HEK293 (cell line): ENCODE results near the gene DENND1A.

Source experiments
- CTCF ChIA-PET: fragments of 350-600 bp; formaldehyde crosslinking; extraction: SDS; loops from one replicate; lab custom pipeline; 2021; ENCODE audit warnings: antibody characterized with exemption; lab: Yijun Ruan, JAX
- POLR2A ChIA-PET: fragments of 300-600 bp; formaldehyde crosslinking; extraction: SDS; loops from one replicate; lab custom pipeline; 2020; ENCODE audit warnings: antibody characterized with exemption, inconsistent platforms; lab: Yijun Ruan, JAX
- H3K27ac ChIP-seq: fragments of 200-500 bp; sonication (Bioruptor generic); 2 replicates; pipeline ENCODE4 v1.5.1; 2014; ENCODE audit warnings: low read depth, low read length, control low read depth, inconsistent platforms; ENCODE audit errors: extremely low read depth
- H3K36me3 ChIP-seq, 2 experiments: fragments of 200-500 bp in 1 of 2; sonication (Bioruptor generic) in 1 of 2; 1 replicate in 1 of 2; 2 replicates in 1 of 2; pipeline ENCODE4 v1.5.1; 2014 to 2017; ENCODE audit warnings: inconsistent platforms in 2 of 2, low read length in 2 of 2; ENCODE audit not compliant: control insufficient read depth in 2 of 2, insufficient read depth in 1 of 2
- H3K4me1 ChIP-seq: fragments of 200-500 bp; sonication (Bioruptor generic); 2 replicates; pipeline ENCODE4 v1.5.1; 2014; ENCODE audit warnings: mild to moderate bottlenecking, low read length, inconsistent platforms; ENCODE audit not compliant: control insufficient read depth, insufficient read depth
- H3K4me3 ChIP-seq: 2 replicates; pipeline ENCODE4 v1.5.1; 2011; ENCODE audit warnings: low read depth, mild to moderate bottlenecking, control low read depth, low read length, moderate library complexity
- H3K9me3 ChIP-seq: fragments of 200-500 bp; sonication (Bioruptor generic); 2 replicates; pipeline ENCODE4 v1.5.1; 2014; ENCODE audit warnings: low read depth, low read length, inconsistent platforms; ENCODE audit not compliant: control insufficient read depth, insufficient read depth
- BCL11B ChIP-seq: fragments of 450-650 bp; formaldehyde crosslinking; IDR thresholded peaks from 2 replicates; pipeline ENCODE4 v1.5.1; 2016; ENCODE audit warnings: low read depth, missing biosample characterization, missing genetic modification characterization
- BCL6B ChIP-seq: fragments of 450-650 bp; formaldehyde crosslinking; IDR thresholded peaks from 2 replicates; pipeline ENCODE4 v1.5.1; 2017; ENCODE audit warnings: missing biosample characterization, missing genetic modification characterization
- HOXD13 ChIP-seq: sonication (generic); formaldehyde crosslinking; IDR thresholded peaks from 2 replicates; pipeline ENCODE4 v1.8.0; 2022; ENCODE audit warnings: missing genetic modification reagents, borderline replicate concordance
- KLF7 ChIP-seq: fragments of 450-650 bp; formaldehyde crosslinking; IDR thresholded peaks from 2 replicates; pipeline ENCODE4 v1.5.1; 2016; ENCODE audit warnings: missing biosample characterization, missing genetic modification characterization, borderline replicate concordance
- MEIS1 ChIP-seq: sonication (generic); formaldehyde crosslinking; IDR thresholded peaks from 2 replicates; pipeline ENCODE4 v1.8.1; 2022; ENCODE audit warnings: missing genetic modification reagents, mild to moderate bottlenecking, borderline replicate concordance
- PRDM10 ChIP-seq: fragments of 450-650 bp; formaldehyde crosslinking; IDR thresholded peaks from 2 replicates; pipeline ENCODE4 v1.5.1; 2016; ENCODE audit warnings: missing biosample characterization, missing genetic modification characterization
- TSHZ1 ChIP-seq: fragments of 450-650 bp; formaldehyde crosslinking; IDR thresholded peaks from 2 replicates; pipeline ENCODE4 v1.5.1; 2016; ENCODE audit warnings: missing biosample characterization, missing genetic modification characterization, borderline replicate concordance
- ZEB2 ChIP-seq: fragments of 450-650 bp; formaldehyde crosslinking; IDR thresholded peaks from 2 replicates; pipeline ENCODE4 v1.5.1; 2016; ENCODE audit warnings: missing biosample characterization, missing genetic modification characterization
- ZFP69B ChIP-seq: fragments of 450-650 bp; formaldehyde crosslinking; IDR thresholded peaks from 2 replicates; pipeline ENCODE4 v1.5.1; 2016; ENCODE audit warnings: missing biosample characterization, missing genetic modification characterization
- ZNF112 ChIP-seq: fragments of 450-650 bp; formaldehyde crosslinking; IDR thresholded peaks from 2 replicates; pipeline ENCODE4 v1.5.0; 2017; ENCODE audit warnings: missing biosample characterization, missing genetic modification characterization
- ZNF121 ChIP-seq: fragments of 450-650 bp; formaldehyde crosslinking; IDR thresholded peaks from 2 replicates; pipeline ENCODE4 v1.5.1; 2016; ENCODE audit warnings: missing biosample characterization, missing genetic modification characterization
- ZNF23 ChIP-seq: fragments of 450-650 bp; formaldehyde crosslinking; IDR thresholded peaks from 2 replicates; pipeline ENCODE4 v1.5.1; 2016; ENCODE audit warnings: missing biosample characterization, missing genetic modification characterization, borderline replicate concordance
- ZNF335 ChIP-seq: fragments of 450-650 bp; formaldehyde crosslinking; conservative IDR thresholded peaks from 2 replicates; pipeline ENCODE4 v1.5.1; 2016; ENCODE audit warnings: missing biosample characterization, missing genetic modification characterization
- ZNF366 ChIP-seq: fragments of 450-650 bp; formaldehyde crosslinking; conservative IDR thresholded peaks from 2 replicates; pipeline ENCODE4 v1.5.1; 2016; ENCODE audit warnings: missing biosample characterization, missing genetic modification characterization
- ZNF404 ChIP-seq: fragments of 450-650 bp; formaldehyde crosslinking; IDR thresholded peaks from 2 replicates; pipeline ENCODE4 v1.5.1; 2017; ENCODE audit warnings: missing biosample characterization, missing genetic modification characterization
- ZNF488 ChIP-seq: fragments of 450-650 bp; formaldehyde crosslinking; IDR thresholded peaks from 2 replicates; pipeline ENCODE4 v1.5.1; 2016; ENCODE audit warnings: missing biosample characterization, missing genetic modification characterization
- ZNF544 ChIP-seq: fragments of 450-650 bp; formaldehyde crosslinking; IDR thresholded peaks from 2 replicates; pipeline ENCODE4 v1.5.0; 2017; ENCODE audit warnings: missing biosample characterization, missing genetic modification characterization
- ZNF639 ChIP-seq: fragments of 450-650 bp; formaldehyde crosslinking; IDR thresholded peaks from 2 replicates; pipeline ENCODE4 v1.5.1; 2016; ENCODE audit warnings: missing biosample characterization, missing genetic modification characterization

The DENND1A gene

GRCh38 chr9:123484130-123484529, 445.8 kb downstream of the DENND1A start:
- POLR2A ChIA-PET = no interaction called here
- no peaks in the 10 kb centered on the region for H3K36me3 ChIP-seq
- CTCF ChIA-PET = no interaction called here
- no peaks in the 10 kb centered on the region for H3K4me1 ChIP-seq
- TF ChIP-seq PRDM10 (tag by site-specific recombination) (no peak), ZNF112 (no peak), ZNF488 (no peak), ZNF23 (tag by site-specific recombination) (no peak), ZNF366 (tag by site-specific recombination) (no peak), ZNF404 (tag by site-specific recombination) (no peak), ZNF121 (tag by site-specific recombination) (no peak), BCL6B (tag by site-specific recombination) (no peak), MEIS1 (CRISPR knock-in tag) (no peak), ZFP69B (tag by site-specific recombination) (no peak), ZNF544 (tag by site-specific recombination) (no peak), BCL11B (no peak), ZNF639 (tag by site-specific recombination) (no peak), HOXD13 (CRISPR knock-in tag) (no peak), TSHZ1 (tag by site-specific recombination) (no peak), KLF7 (tag by site-specific recombination) (no peak), ZNF335 (no peak), ZEB2 (tag by site-specific recombination) (no peak)
- no peak overlapping the region for H3K27ac ChIP-seq
- H3K9me3 ChIP-seq = no peaks in the 10 kb centered on the region
- H3K4me3 ChIP-seq = no peak overlapping the region
